ENCODE measurements around the gene LRIT1.

LRIT1 gene

DNA sequence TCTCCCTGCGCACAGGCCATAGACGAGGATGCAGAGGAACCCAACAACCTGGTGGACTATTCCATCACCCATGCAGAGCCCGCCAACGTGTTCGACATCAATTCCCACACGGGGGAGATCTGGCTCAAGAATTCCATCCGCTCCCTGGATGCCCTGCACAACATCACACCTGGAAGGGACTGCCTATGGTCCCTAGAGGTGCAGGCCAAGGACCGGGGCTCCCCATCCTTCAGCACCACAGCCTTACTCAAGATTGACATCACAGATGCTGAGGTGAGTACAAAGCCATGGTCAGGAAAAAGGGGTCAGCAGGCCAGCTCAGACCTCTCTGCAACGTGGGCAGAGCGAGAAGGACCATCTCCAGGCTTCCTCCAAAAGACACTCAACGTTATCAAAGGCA, 28.3 kb downstream of the LRIT1 start:
- Histone ChIP-seq H3K9me2 (ENCODE audit: low read depth, low read length) (no peaks in the 10 kb centered on the region), H2AFZ (ENCODE audit: low read length) (no peak overlapping the region), H3K36me3 (ENCODE audit: insufficient read depth, low read length) (no peaks in the 10 kb centered on the region), H3K9me3 (ENCODE audit: low read length) (no peaks in the 10 kb centered on the region), H3K27me3 (ENCODE audit: insufficient read depth, low read length) (peaks cover 3% of the 10 kb centered on the region; the same call in 1 of the 2 replicates), H3K9ac (ENCODE audit: low read length) (no peak overlapping the region), H3K4me1 (ENCODE audit: insufficient read depth, low read length, severe bottlenecking) (no peaks in the 10 kb centered on the region), H4K20me1 (ENCODE audit: insufficient read depth, low read length) (no peaks in the 10 kb centered on the region), H3K4me2 (ENCODE audit: low read length) (no peak overlapping the region), H3K27ac (ENCODE audit: low read depth, low read length, poor library complexity, severe bottlenecking) (no peak overlapping the region), H3K4me3 (ENCODE audit: low read depth, low read length, poor library complexity, severe bottlenecking) (no peak overlapping the region), H3F3A (ENCODE audit: insufficient read depth, low read length) (no peaks in the 10 kb centered on the region), H3K79me2 (ENCODE audit: insufficient read depth, low read length) (no peaks in the 10 kb centered on the region)
- no peak for TF ChIP-seq EZH2 (IDR thresholded peaks at IDR 0.05; ENCODE audit: borderline replicate concordance, low read length)
- TF ChIP-seq, protein P1, sequence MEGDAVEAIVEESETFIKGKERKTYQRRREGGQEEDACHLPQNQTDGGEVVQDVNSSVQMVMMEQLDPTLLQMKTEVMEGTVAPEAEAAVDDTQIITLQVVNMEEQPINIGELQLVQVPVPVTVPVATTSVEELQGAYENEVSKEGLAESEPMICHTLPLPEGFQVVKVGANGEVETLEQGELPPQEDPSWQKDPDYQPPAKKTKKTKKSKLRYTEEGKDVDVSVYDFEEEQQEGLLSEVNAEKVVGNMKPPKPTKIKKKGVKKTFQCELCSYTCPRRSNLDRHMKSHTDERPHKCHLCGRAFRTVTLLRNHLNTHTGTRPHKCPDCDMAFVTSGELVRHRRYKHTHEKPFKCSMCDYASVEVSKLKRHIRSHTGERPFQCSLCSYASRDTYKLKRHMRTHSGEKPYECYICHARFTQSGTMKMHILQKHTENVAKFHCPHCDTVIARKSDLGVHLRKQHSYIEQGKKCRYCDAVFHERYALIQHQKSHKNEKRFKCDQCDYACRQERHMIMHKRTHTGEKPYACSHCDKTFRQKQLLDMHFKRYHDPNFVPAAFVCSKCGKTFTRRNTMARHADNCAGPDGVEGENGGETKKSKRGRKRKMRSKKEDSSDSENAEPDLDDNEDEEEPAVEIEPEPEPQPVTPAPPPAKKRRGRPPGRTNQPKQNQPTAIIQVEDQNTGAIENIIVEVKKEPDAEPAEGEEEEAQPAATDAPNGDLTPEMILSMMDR (IDR thresholded peaks at IDR 0.05; ENCODE audit: low read length) = no peak

DNA sequence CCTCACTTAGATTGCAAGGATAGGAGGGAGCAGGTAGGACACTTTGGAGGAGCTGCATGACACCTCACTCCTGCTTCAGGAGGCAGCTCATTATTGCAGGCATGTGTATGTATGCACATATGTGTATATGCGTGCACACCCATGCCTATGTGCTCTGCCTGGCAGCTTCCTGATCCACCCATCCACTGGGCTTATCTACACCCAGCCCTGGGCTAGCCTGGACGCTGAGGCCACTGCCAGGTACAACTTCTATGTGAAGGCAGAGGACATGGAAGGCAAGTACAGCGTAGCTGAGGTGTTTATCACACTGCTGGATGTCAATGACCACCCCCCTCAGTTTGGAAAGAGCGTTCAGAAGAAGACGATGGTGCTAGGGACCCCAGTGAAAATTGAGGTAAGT, 29.3 kb downstream of the LRIT1 start:
- Histone ChIP-seq H3K4me2 (ENCODE audit: low read length) (no peak overlapping the region), H4K20me1 (ENCODE audit: insufficient read depth, low read length) (no peaks in the 10 kb centered on the region), H2AFZ (ENCODE audit: low read length) (no peak overlapping the region), H3K4me3 (ENCODE audit: low read depth, low read length, poor library complexity, severe bottlenecking) (no peak overlapping the region), H3F3A (ENCODE audit: insufficient read depth, low read length) (no peaks in the 10 kb centered on the region), H3K4me1 (ENCODE audit: insufficient read depth, low read length, severe bottlenecking) (no peaks in the 10 kb centered on the region), H3K27ac (ENCODE audit: low read depth, low read length, poor library complexity, severe bottlenecking) (no peak overlapping the region), H3K9me3 (ENCODE audit: low read length) (no peaks in the 10 kb centered on the region), H3K36me3 (ENCODE audit: insufficient read depth, low read length) (no peaks in the 10 kb centered on the region), H3K9me2 (ENCODE audit: low read depth, low read length) (no peaks in the 10 kb centered on the region), H3K27me3 (ENCODE audit: insufficient read depth, low read length) (peaks cover 3% of the 10 kb centered on the region; the same call in 1 of the 2 replicates), H3K79me2 (ENCODE audit: insufficient read depth, low read length) (no peaks in the 10 kb centered on the region), H3K9ac (ENCODE audit: low read length) (no peak overlapping the region)
- no peak for TF ChIP-seq EZH2 (IDR thresholded peaks at IDR 0.05; ENCODE audit: borderline replicate concordance, low read length)
- TF ChIP-seq, protein P1 (IDR thresholded peaks at IDR 0.05; ENCODE audit: low read length) = no peak

DNA sequence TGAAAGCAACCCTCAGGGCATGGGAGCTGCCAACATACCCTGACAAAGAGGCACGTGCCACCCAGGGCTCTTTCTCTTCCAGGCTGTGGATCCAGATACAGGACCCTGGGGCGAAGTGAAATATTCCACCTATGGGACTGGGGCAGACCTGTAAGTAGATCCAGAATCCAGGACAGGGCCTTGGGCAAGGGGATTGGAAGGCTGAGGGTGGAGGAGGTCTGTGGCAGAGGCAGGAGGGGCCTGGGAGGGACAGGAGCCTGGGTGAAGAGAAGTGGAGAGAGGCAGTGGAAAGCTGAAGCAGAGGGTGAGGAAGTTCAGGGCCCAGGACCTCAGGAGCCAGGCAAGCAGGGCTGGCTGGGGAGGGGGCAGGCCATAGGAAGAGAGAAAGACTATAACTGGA, 29.8 kb downstream of the LRIT1 start:
- Histone ChIP-seq H4K20me1 (ENCODE audit: insufficient read depth, low read length) (no peaks in the 10 kb centered on the region), H3K27ac (ENCODE audit: low read depth, low read length, poor library complexity, severe bottlenecking) (no peak overlapping the region), H3K9me3 (ENCODE audit: low read length) (no peaks in the 10 kb centered on the region), H3K9me2 (ENCODE audit: low read depth, low read length) (no peaks in the 10 kb centered on the region), H3F3A (ENCODE audit: insufficient read depth, low read length) (no peaks in the 10 kb centered on the region), H3K27me3 (ENCODE audit: insufficient read depth, low read length) (peaks cover 3% of the 10 kb centered on the region; the same call in 1 of the 2 replicates), H3K36me3 (ENCODE audit: insufficient read depth, low read length) (no peaks in the 10 kb centered on the region), H3K79me2 (ENCODE audit: insufficient read depth, low read length) (no peaks in the 10 kb centered on the region), H3K4me1 (ENCODE audit: insufficient read depth, low read length, severe bottlenecking) (no peaks in the 10 kb centered on the region), H3K9ac (ENCODE audit: low read length) (no peak overlapping the region), H2AFZ (ENCODE audit: low read length) (no peak overlapping the region), H3K4me2 (ENCODE audit: low read length) (no peak overlapping the region), H3K4me3 (ENCODE audit: low read depth, low read length, poor library complexity, severe bottlenecking) (no peak overlapping the region)
- TF ChIP-seq, protein P1 (IDR thresholded peaks at IDR 0.05; ENCODE audit: low read length) = no peak
- no peak for TF ChIP-seq EZH2 (IDR thresholded peaks at IDR 0.05; ENCODE audit: borderline replicate concordance, low read length)
